Esophagus (tissue), 2 donors: Measurements from ENCODE around the gene AJAP1. TPM values are rescaled to one million over a fixed set of nuclear protein-coding genes. Genes with fewer than 3 reads are reported as not detected.

ENCODE experiments used
- H3K27ac ChIP-seq, 2 donors: one replicate each; pipeline ENCODE4 v1.5.1; 2013; ENCODE audit warnings: low read depth in 2 of 2, mild to moderate bottlenecking in 2 of 2, inconsistent platforms in 1 of 2, low read length in 1 of 2, moderate library complexity in 1 of 2
- H3K27me3 ChIP-seq, 2 donors: one replicate each; pipeline ENCODE4 v1.6.1; 2013; ENCODE audit warnings: low read length in 2 of 2, control low read depth in 1 of 2, mild to moderate bottlenecking in 1 of 2; ENCODE audit not compliant: insufficient read depth in 2 of 2, control insufficient read depth in 1 of 2
- H3K36me3 ChIP-seq, 2 donors: one replicate each; pipeline ENCODE4 v1.6.1; 2013; ENCODE audit warnings: low read length in 1 of 2; ENCODE audit not compliant: control insufficient read depth in 2 of 2, insufficient read depth in 2 of 2
- H3K4me1 ChIP-seq, 2 donors: one replicate each; pipeline ENCODE4 v1.6.1; 2013; ENCODE audit warnings: low read length in 1 of 2; ENCODE audit not compliant: control insufficient read depth in 2 of 2, insufficient read depth in 2 of 2
- H3K4me3 ChIP-seq, 2 donors: one replicate each; pipeline ENCODE4 v1.5.1; 2013; ENCODE audit warnings: low read length in 2 of 2, mild to moderate bottlenecking in 2 of 2, low read depth in 1 of 2, moderate library complexity in 1 of 2
- H3K9me3 ChIP-seq, 2 donors: one replicate each; pipeline ENCODE4 v1.6.1; 2013; ENCODE audit warnings: mild to moderate bottlenecking in 2 of 2, low read depth in 1 of 2, low read length in 1 of 2, moderate library complexity in 1 of 2; ENCODE audit not compliant: control insufficient read depth in 2 of 2, insufficient read depth in 1 of 2
- WGBS, 2 donors: extraction: QIAGEN DNeasy Blood & Tissue Kit; methylation state at CpG; one replicate each; pipeline ENCODE4 v1.1.7; 2013; 5-methylcytosine and 5-hydroxymethylcytosine counted together
- polyA plus RNA-seq, 2 donors: library from polyadenylated mRNA; stranded (reverse); fragments of 200-250 nt; gene quantifications; one replicate each; pipeline ENCODE4 v1.2.3, GENCODE V29; 2013
- donor health status: healthy with polysubstance abuse.
- donor health status: Bipolar disorder and iron deficiency.

AJAP1 gene
- polyA plus RNA-seq, 2 donors = 0.10 to 0.12 TPM

DNA sequence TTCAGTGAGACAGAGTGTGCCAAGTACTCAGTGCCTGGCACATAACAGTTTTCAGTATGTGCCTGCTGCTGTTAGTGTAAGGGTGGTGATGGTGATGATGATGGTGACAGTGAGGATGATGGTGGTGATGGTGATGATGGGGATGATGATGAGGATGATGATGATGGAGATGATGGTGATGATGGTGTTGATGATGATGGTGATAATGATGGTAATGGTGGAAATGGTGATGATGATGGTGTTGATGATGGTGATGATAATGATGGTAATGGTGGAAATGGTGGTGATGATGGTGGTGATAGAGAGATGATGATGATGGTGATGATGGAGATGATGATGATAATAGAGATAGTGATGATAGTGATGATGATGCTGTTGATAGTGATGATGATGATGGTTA, 62.0 kb downstream of the AJAP1 start:
- Histone ChIP-seq H3K9me3 (peaks cover 0 to 5% of the 10 kb centered on the region in 2 donors), H3K4me3 (no peak overlapping the region), H3K36me3 (no peaks in the 10 kb centered on the region), H3K4me1 (peaks cover 0 to 2% of the 10 kb centered on the region in 2 donors), H3K27ac (no peak overlapping the region), H3K27me3 (no peaks in the 10 kb centered on the region)

DNA sequence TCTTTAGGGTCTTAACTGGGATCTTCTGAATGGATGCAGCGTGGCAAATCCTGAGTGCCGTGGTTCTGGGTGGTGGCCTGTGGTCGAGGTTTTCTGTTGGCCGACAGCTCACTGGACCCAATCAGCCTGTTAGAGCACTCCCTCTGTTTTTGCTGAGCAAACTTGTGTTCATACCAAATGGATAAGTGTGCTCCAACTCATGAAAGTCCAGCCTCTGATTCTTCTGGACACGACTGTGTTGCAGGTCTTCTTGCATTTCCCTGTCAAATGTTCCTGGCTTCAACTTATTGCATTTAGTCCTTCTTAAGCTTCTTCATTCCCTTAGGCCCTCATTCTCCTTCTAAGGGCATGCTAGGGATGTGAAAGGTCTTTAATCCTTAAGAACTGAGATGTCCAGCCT, 63.7 kb downstream of the AJAP1 start:
- Histone ChIP-seq H3K4me1 (no peaks in the 10 kb centered on the region), H3K27ac (no peak overlapping the region), H3K27me3 (no peaks in the 10 kb centered on the region), H3K9me3 (peaks cover 0 to 5% of the 10 kb centered on the region in 2 donors), H3K36me3 (no peaks in the 10 kb centered on the region), H3K4me3 (no peak overlapping the region)
- WGBS, 2 donors = 67 to 76% methylated on average over 5 of the region's 5 CpGs

DNA sequence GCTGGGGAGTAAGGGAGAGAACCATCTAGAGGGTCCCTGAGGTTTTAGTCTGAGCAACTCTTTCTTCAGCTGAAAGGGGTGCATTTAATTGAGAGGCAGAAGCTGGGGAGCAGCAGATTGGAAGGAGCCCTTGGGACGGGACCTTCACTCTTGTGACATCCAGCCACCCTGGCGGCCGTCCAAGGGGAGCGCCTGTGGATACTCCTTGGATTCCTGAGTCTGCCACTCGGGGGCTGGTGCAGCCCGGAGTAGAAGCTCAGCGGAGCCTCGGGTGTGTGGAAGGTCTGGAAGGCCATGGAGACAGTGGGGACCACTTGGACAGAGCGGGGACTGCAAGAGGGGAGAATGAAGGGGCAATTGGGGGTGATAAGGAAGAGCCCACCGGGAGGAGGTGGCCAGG, 68.7 kb downstream of the AJAP1 start:
- H3K27ac ChIP-seq = no peak overlapping the region
- WGBS, 2 donors = 71 to 77% methylated on average over 10 of the region's 10 CpGs
- H3K9me3 ChIP-seq = no peaks in the 10 kb centered on the region
- H3K27me3 ChIP-seq = no peaks in the 10 kb centered on the region
- no peak overlapping the region for H3K4me3 ChIP-seq
- no peaks in the 10 kb centered on the region for H3K4me1 ChIP-seq
- H3K36me3 ChIP-seq = no peaks in the 10 kb centered on the region

DNA sequence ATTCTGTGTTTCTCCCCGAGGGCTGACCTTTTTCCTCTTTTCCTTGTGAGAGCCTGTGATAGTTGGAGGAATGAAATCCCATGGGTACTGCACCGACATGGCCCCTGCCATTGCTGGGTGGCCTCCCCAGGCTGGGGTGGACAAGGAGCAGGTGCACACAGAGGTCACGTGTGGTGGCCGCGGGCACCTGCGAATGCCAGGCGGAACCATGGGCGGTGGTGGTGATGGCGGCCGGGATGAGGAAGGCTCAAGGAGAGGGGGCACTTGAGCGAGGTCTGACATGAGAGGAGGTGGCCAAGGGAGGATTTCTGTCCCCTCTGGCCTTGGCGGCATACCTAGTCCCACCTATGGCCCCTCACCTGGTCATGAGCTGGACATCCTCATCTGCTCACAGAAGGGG, 69.6 kb downstream of the AJAP1 start:
- 92 to 96% methylated on average over 11 to 12 of the region's 12 CpGs for WGBS, 2 donors
- Histone ChIP-seq H3K36me3 (no peaks in the 10 kb centered on the region), H3K4me1 (no peaks in the 10 kb centered on the region), H3K9me3 (no peaks in the 10 kb centered on the region), H3K4me3 (no peak overlapping the region), H3K27me3 (no peaks in the 10 kb centered on the region), H3K27ac (no peak overlapping the region)

DNA sequence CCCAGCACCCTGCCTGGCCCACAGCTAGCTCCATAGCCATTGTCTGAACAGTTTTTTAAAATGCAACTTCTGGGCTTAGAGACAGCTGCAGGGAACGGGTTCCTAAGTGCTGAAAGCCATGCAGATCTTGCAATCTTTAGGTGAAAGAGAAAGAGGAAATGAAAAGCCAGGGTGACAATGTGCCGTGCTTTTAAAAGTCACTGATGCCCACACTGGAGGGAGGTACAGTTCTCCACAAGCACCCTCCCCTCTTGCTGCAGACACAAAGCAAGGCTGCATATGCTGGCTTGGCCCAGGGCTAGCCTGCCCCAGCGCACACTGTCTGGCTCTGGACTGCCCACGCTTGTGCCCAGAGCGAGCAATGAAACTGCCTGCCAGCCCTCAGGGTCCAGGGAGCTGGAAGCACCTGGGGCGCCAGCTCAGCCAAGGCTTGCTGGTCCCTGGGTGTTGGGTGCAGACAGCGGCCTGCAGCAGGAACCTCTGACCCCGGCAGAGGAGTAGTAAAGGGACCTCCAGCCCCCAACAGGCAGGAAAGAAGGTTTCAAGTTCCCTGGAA, 70.4 kb downstream of the AJAP1 start:
- H3K4me3 ChIP-seq = no peak overlapping the region
- no peaks in the 10 kb centered on the region for H3K27me3 ChIP-seq
- H3K36me3 ChIP-seq = no peaks in the 10 kb centered on the region
- H3K4me1 ChIP-seq = no peaks in the 10 kb centered on the region
- no peak overlapping the region for H3K27ac ChIP-seq
- WGBS, 2 donors = 79% methylated on average over 8 of the region's 8 CpGs
- H3K9me3 ChIP-seq = no peaks in the 10 kb centered on the region

DNA sequence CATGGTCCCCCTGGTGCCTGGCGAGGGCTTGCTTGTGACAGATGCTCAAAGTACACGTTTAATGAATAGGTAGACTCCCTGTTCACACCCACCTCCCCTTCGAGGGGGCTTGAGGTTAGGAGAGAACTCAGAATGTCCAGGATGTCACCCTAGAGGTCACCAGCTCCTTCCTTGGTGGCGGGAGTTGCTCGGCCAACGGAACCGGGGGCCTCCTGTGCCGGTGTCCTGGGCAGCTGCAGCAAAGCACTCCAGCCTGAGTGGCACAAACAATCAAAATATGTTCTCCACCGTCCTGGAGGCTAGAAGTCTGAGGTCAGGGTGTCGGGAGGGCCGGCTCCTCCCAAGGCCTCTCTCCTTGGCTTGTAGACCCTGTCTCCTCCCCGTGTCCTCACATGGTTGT, 71.0 kb downstream of the AJAP1 start:
- Histone ChIP-seq H3K27me3 (no peaks in the 10 kb centered on the region), H3K36me3 (no peaks in the 10 kb centered on the region), H3K4me1 (no peaks in the 10 kb centered on the region), H3K4me3 (no peak overlapping the region), H3K9me3 (no peaks in the 10 kb centered on the region), H3K27ac (no peak overlapping the region)
- WGBS, 2 donors = 83 to 89% methylated on average over 12 of the region's 12 CpGs

DNA sequence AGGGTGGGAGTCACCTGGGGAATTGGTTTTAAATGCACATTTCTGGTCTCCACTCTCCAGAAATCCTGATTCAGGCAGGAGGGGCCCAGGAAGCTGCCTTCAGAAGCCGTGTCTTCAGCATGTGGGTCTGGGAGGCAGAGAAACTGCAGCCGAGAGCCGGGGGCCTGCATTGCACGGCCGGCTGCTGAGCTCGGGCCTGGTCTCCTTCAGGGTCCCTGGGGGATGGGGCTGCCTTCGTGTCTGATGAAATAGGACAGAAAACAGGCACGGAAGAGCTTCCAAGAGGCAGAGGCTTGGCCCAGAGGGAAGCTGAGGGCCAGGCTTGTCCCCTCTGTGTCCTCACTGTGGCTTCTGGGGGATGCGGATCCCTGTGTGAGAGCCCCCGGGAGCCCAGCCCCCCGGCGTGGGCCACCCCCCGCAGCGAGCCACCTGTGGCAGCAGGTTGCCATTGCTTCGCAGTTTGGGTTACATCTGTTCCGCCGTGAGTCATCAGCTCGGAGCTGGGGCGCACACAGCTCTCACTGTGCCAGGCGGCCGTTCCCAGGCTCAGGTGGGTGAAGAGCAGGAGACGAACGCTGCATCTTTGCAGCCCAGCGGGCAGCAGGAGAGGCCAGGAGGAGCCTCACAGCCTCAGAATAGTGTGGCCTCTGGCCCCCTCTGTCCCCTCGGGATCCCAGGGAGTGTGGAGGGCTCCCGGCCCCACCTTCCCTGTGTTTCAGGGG, 72.4 kb downstream of the AJAP1 start:
- no peaks in the 10 kb centered on the region for H3K36me3 ChIP-seq
- no peaks in the 10 kb centered on the region for H3K27me3 ChIP-seq
- 76 to 83% methylated on average over 25 to 26 of the region's 26 CpGs for WGBS, 2 donors
- H3K4me3 ChIP-seq = no peak overlapping the region
- H3K9me3 ChIP-seq = no peaks in the 10 kb centered on the region
- no peaks in the 10 kb centered on the region for H3K4me1 ChIP-seq
- no peak overlapping the region for H3K27ac ChIP-seq

DNA sequence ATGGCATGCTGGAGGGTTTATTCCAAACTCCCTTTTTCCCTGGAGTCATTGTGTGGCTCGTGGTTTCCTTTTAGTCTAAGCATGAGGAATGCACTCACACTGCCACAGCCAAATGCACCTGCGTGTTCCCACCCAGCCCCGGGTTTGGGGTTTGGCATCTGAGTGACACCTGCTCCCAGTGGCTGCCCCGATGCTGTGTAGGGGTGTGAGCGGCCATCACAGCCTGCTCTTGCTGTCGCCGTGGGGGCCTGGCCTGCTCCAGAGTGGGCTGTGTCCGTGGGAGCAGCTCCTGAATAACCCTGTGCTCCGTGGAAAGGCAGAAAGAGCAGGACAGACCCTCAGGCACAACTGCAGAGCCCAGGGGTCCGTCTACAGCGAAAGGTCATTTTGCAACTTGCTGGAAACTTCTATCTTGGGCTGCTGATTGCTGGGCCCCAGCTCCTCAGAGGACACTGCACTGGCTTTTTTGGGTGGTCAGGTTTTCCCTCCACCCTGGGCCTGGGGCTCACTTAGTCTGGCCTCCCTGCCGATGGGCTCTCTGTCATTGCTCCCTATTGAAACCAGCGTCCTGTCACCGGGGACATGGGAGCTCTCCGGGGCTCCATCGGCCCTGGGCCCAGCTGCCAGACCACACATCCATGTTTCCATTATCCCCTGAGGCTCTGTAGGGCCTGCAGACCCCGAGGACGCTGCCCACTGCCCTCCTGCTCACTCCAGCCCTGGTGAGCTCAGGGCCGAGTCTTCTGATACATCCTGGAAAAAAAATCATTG, 74.1 kb downstream of the AJAP1 start:
- Histone ChIP-seq H3K4me3 (no peak overlapping the region), H3K27ac (no peak overlapping the region), H3K27me3 (no peaks in the 10 kb centered on the region), H3K36me3 (no peaks in the 10 kb centered on the region), H3K9me3 (no peaks in the 10 kb centered on the region), H3K4me1 (no peaks in the 10 kb centered on the region)
- 78 to 79% methylated on average over 19 of the region's 19 CpGs for WGBS, 2 donors

DNA sequence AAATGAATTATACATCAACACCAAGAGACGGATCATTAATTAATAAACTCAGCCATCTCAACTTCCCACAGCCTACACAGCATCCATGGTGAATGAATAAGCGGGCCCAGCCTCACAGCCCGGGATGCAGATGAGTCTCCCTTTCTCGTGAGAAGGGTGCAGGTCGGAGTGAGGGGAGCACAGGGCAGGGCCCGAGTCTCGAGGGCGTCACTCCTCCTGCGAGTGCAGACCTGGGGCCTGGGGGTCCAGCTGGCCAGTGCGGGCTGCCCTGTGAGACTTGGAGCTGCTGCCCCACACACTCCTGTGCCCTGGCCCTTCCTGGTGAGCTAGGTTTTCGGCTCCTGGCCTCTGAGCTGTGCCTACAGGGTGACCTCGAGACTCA, 74.7 kb downstream of the AJAP1 start:
- H3K27ac ChIP-seq = no peak overlapping the region
- H3K36me3 ChIP-seq = no peaks in the 10 kb centered on the region
- WGBS, 2 donors = 86 to 91% methylated on average over 12 of the region's 12 CpGs
- H3K27me3 ChIP-seq = no peaks in the 10 kb centered on the region
- H3K4me1 ChIP-seq = no peaks in the 10 kb centered on the region
- no peaks in the 10 kb centered on the region for H3K9me3 ChIP-seq
- H3K4me3 ChIP-seq = no peak overlapping the region
